Esophagus muscularis mucosa (tissue), 4 donors: Measurements from ENCODE around the gene NMNAT3.

Experiments
- EP300 ChIP-seq: sonication (generic); formaldehyde crosslinking; IDR thresholded peaks from one replicate; pipeline ENCODE4 v1.6.1; 2017; ENCODE audit warnings: antibody characterized with exemption
- POLR2A ChIP-seq: fragments of 450-650 bp; IDR thresholded peaks from one replicate; pipeline ENCODE4 v1.6.1; 2017; ENCODE audit warnings: antibody characterized with exemption, moderate library complexity, mild to moderate bottlenecking, low read depth
- POLR2AphosphoS5 ChIP-seq, 2 donors: sonication (generic); formaldehyde crosslinking; IDR thresholded peaks; one replicate each; pipeline ENCODE4 v1.6.1; 2017; ENCODE audit warnings: antibody characterized with exemption in 2 of 2
- TF ChIP-seq, protein P1 (sequence below), 3 experiments: fragments of 200-600 bp in 2 of 3; fragments of 450-650 bp in 1 of 3; sonication (generic) in 2 of 3; IDR thresholded peaks; one replicate each; pipeline ENCODE4 v1.5.1; 2017 to 2019; ENCODE audit warnings: antibody characterized with exemption in 3 of 3, mild to moderate bottlenecking in 2 of 3, moderate library complexity in 1 of 3

DNA sequence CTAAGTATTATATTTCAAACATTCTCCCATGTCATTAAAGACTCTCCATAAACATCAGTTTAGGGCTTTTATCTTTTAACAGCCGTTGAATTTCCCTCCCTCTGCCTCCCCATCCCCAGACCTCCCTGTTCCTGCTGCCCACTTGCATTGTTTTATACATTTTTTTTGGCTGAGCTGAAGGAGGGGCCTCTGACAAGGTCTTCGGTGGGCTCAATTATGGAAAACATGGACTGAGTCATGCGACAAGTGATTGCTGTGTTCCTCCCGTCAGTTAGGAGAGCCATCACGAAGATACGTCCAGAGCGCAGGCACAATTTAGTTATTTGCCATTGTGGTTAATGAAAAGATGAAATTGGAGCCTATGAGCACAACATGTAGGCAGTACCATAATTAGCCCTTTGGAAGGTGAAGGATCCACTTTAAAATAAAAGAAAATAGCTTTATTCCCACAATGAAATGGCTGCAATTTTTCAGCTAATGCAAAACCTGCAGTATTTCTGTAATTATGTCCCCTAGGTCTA, 12.0 kb upstream of the NMNAT3 start:
- TF ChIP-seq, protein P1, sequence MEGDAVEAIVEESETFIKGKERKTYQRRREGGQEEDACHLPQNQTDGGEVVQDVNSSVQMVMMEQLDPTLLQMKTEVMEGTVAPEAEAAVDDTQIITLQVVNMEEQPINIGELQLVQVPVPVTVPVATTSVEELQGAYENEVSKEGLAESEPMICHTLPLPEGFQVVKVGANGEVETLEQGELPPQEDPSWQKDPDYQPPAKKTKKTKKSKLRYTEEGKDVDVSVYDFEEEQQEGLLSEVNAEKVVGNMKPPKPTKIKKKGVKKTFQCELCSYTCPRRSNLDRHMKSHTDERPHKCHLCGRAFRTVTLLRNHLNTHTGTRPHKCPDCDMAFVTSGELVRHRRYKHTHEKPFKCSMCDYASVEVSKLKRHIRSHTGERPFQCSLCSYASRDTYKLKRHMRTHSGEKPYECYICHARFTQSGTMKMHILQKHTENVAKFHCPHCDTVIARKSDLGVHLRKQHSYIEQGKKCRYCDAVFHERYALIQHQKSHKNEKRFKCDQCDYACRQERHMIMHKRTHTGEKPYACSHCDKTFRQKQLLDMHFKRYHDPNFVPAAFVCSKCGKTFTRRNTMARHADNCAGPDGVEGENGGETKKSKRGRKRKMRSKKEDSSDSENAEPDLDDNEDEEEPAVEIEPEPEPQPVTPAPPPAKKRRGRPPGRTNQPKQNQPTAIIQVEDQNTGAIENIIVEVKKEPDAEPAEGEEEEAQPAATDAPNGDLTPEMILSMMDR (IDR thresholded peaks at IDR 0.05): no peak
- TF ChIP-seq POLR2A: no peak
- no peak for TF ChIP-seq EP300
- TF ChIP-seq POLR2AphosphoS5 (IDR thresholded peaks at IDR 0.05): no peak
